Measurements from ENCODE around the gene MRAP. TPM values are rescaled to one million over a fixed set of nuclear protein-coding genes. Genes with fewer than 3 reads are reported as not detected.

The MRAP gene
- total and polyA plus RNA-seq, 2 donors from 2014 or later = not detected

DNA sequence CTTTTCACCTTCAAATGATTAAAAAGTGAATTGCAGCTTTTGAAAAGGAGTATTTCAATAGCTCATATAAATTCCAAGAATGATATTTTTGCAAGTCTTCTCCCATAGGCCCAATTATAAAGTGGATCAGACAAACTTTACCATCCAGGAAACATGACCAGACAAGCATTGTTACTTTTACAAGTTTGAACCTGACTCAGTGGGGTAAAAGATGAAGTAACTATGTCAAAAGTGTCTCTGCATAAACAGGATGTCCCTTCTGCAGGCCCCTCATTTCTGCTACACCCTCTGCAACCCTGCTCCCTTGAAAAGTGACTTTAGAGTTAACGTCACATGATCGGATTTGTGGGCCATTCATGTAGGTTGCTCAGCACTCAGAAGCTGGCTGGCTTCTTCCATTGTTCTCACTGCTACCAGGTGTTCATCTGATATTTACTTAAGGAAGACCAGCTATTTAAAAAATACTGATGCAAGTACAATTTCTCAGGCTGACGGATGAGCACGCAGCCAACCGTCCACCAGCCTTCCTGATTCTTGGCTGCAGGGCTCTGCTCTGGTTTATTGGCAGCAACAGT, 61.8 kb downstream of the MRAP start:
- TF ChIP-seq, protein P1, sequence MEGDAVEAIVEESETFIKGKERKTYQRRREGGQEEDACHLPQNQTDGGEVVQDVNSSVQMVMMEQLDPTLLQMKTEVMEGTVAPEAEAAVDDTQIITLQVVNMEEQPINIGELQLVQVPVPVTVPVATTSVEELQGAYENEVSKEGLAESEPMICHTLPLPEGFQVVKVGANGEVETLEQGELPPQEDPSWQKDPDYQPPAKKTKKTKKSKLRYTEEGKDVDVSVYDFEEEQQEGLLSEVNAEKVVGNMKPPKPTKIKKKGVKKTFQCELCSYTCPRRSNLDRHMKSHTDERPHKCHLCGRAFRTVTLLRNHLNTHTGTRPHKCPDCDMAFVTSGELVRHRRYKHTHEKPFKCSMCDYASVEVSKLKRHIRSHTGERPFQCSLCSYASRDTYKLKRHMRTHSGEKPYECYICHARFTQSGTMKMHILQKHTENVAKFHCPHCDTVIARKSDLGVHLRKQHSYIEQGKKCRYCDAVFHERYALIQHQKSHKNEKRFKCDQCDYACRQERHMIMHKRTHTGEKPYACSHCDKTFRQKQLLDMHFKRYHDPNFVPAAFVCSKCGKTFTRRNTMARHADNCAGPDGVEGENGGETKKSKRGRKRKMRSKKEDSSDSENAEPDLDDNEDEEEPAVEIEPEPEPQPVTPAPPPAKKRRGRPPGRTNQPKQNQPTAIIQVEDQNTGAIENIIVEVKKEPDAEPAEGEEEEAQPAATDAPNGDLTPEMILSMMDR (IDR thresholded peaks at IDR 0.05; ENCODE audit: borderline replicate concordance, extremely low read depth, insufficient read depth) = no peak
- Histone ChIP-seq H3K36me3 (ENCODE audit: control insufficient read depth in 2 of 3, insufficient read depth in 3 of 3, low read length in 3 of 3) (peaks cover 6 to 60% (median 40%) of the 10 kb centered on the region in 3 donors), H3K27me3 (ENCODE audit: control insufficient read depth, insufficient read depth, low read length) (no peaks in the 10 kb centered on the region), H3K9me3 (ENCODE audit: control insufficient read depth in 2 of 3, insufficient read depth in 1 of 3, low read length in 3 of 3) (no peaks in the 10 kb centered on the region), H3K4me1 (ENCODE audit: control insufficient read depth in 2 of 3, insufficient read depth in 2 of 3, low read depth in 1 of 3, low read length in 3 of 3) (no peaks in the 10 kb centered on the region), H3K4me3 (ENCODE audit: low read length in 3 of 3) (no peak overlapping the region), H3K27ac (ENCODE audit: low read depth in 2 of 2, low read length in 2 of 2) (no peak overlapping the region), H3K9ac (ENCODE audit: low read length in 3 of 3) (no peak overlapping the region)
- DNase-seq (no peak), FAIRE-seq (no peak)
- intact Hi-C loops (cut with DNase I) = no loop called here

Other genes starting within 250 kb of the MRAP start
- 7.0 TPM for gene MIS18A, start 19.8 kb upstream of the MRAP start, total RNA-seq
- 6.2 TPM for gene MIS18A, start 19.8 kb upstream of the MRAP start, polyA plus RNA-seq (ENCODE audit: insufficient read depth, low read depth, low replicate concordance)
- gene URB1, start 94.2 kb downstream of the MRAP start, total RNA-seq = 15.0 TPM
- gene URB1, start 94.2 kb downstream of the MRAP start, polyA plus RNA-seq (ENCODE audit: insufficient read depth, low read depth, low replicate concordance) = 1.7 TPM
- gene EVA1C, start 113.9 kb downstream of the MRAP start, total RNA-seq = 63.4 TPM
- gene EVA1C, start 113.9 kb downstream of the MRAP start, polyA plus RNA-seq (ENCODE audit: insufficient read depth, low read depth, low replicate concordance) = 13.8 TPM